ELF-1 (cell line): ENCODE data around the gene APOBEC3B.
A peak's percentile ranks its signal among the peaks of the same experiment; 100 is the strongest.
"Not testable (repeated sequence)": the region's sequence is repeated elsewhere in the genome, so short reads cannot be mapped to it uniquely, and the experiment has no call there.

Experiments used
- DNase-seq: peaks from one replicate; pipeline ENCODE4 v3.0.0-alpha.2; 2016; ENCODE audit warnings: low read depth, low spot score

Gene APOBEC3B

GRCh38 chr22:38967451-38968450, 14.4 kb upstream of the APOBEC3B start:
- DNase-seq = no peak

- no peak for DNase-seq
Observed at GRCh38 chr22:38968801-38969200, 13.3 kb upstream of the APOBEC3B start.

- DNase-seq = no peak
Observed at GRCh38 chr22:38970551-38970950, 11.6 kb upstream of the APOBEC3B start.

- DNase-seq = no peak
Observed at GRCh38 chr22:38971202-38971601, 10.9 kb upstream of the APOBEC3B start.

- DNase-seq = no peak
Observed at GRCh38 chr22:38971791-38972190, 10.4 kb upstream of the APOBEC3B start.

- DNase-seq = no peak
Observed at GRCh38 chr22:38972558-38972957, 9.6 kb upstream of the APOBEC3B start.

GRCh38 chr22:38973289-38974169, 8.6 kb upstream of the APOBEC3B start:
- DNase-seq = peak; percentile 71

GRCh38 chr22:38974170-38974825, 7.8 kb upstream of the APOBEC3B start:
- DNase-seq = no peak

- DNase-seq = no peak
Observed at GRCh38 chr22:38974826-38975175, 7.3 kb upstream of the APOBEC3B start.

- DNase-seq = not testable (repeated sequence)
Observed at GRCh38 chr22:38977289-38977688, 4.9 kb upstream of the APOBEC3B start.

GRCh38 chr22:38980587-38980986, 1.6 kb upstream of the APOBEC3B start:
- not testable (repeated sequence) for DNase-seq

- DNase-seq = peak; percentile 16
Observed at GRCh38 chr22:38981005-38981991, 849 bp upstream of the APOBEC3B start.

GRCh38 chr22:38984224-38984623, 2.1 kb downstream of the APOBEC3B start:
- no peak for DNase-seq

GRCh38 chr22:38984784-38985757, 2.9 kb downstream of the APOBEC3B start:
- not testable (repeated sequence) for DNase-seq

- DNase-seq = no peak
Observed at GRCh38 chr22:38986629-38987028, 4.5 kb downstream of the APOBEC3B start.

GRCh38 chr22:38987171-38987895, 5.2 kb downstream of the APOBEC3B start:
- DNase-seq = no peak

- DNase-seq = no peak
Observed at GRCh38 chr22:38989466-38989865, 7.3 kb downstream of the APOBEC3B start.

- DNase-seq = peak; percentile 73
Observed at GRCh38 chr22:38992871-38993371, 10.8 kb downstream of the APOBEC3B start.
